ENCODE results near the gene SLC49A3.
A peak's percentile ranks its signal among the peaks of the same experiment; 100 is the strongest.

SLC49A3 gene

GRCh38 chr4:664713-665231, 24.2 kb downstream of the SLC49A3 start:
- DNase-seq = no peak

- peak; percentile 62 for DNase-seq
Measured at GRCh38 chr4:663438-664428, 25.2 kb downstream of the SLC49A3 start.

GRCh38 chr4:663046-663437, 25.9 kb downstream of the SLC49A3 start:
- DNase-seq = no peak

- no peak for DNase-seq
Measured at GRCh38 chr4:661881-662761, 26.8 kb downstream of the SLC49A3 start.

GRCh38 chr4:661231-661630, 27.7 kb downstream of the SLC49A3 start:
- DNase-seq = no peak

- no peak for DNase-seq
Measured at GRCh38 chr4:660401-660800, 28.6 kb downstream of the SLC49A3 start.

- DNase-seq = no peak
Measured at GRCh38 chr4:659851-660250, 29.1 kb downstream of the SLC49A3 start.

GRCh38 chr4:658681-659667, 30.0 kb downstream of the SLC49A3 start:
- DNase-seq = no peak

GRCh38 chr4:657834-658667, 30.9 kb downstream of the SLC49A3 start:
- DNase-seq = no peak

GRCh38 chr4:657338-657833, 31.6 kb downstream of the SLC49A3 start:
- no peak for DNase-seq

GRCh38 chr4:656436-657337, 32.3 kb downstream of the SLC49A3 start:
- DNase-seq = no peak

- no peak for DNase-seq
Measured at GRCh38 chr4:655464-656151, 33.3 kb downstream of the SLC49A3 start.

- DNase-seq = no peak
Measured at GRCh38 chr4:654871-655463, 34.0 kb downstream of the SLC49A3 start.

- no peak for DNase-seq
Measured at GRCh38 chr4:654503-654845, 34.5 kb downstream of the SLC49A3 start.

- no peak for DNase-seq
Measured at GRCh38 chr4:653831-654502, 35.0 kb downstream of the SLC49A3 start.

- DNase-seq = no peak
Measured at GRCh38 chr4:653080-653821, 35.7 kb downstream of the SLC49A3 start.

- no peak for DNase-seq
Measured at GRCh38 chr4:651884-652642, 36.9 kb downstream of the SLC49A3 start.

Measured in activated gamma-delta T cell (primary cell).